Smooth muscle cell (in vitro differentiated cells): ENCODE results near the gene MTERF4. TPM values are rescaled to one million over a fixed set of nuclear protein-coding genes. Genes with fewer than 3 reads are reported as not detected.

ENCODE experiments used
- DNase-seq: peaks from one replicate; lab custom pipeline; 2025; ENCODE audit not compliant: unreplicated experiment; lab: John Stamatoyannopoulos, UW
- H2AFZ ChIP-seq: fragments of 200-600 bp; sonication (generic); 2 replicates; pipeline ENCODE4 v1.6.0; 2016; ENCODE audit warnings: antibody characterized with exemption, low read depth, mild to moderate bottlenecking
- H3F3A ChIP-seq: fragments of 200-600 bp; sonication (generic); 2 replicates; pipeline ENCODE4 v1.6.0; 2017; ENCODE audit warnings: antibody characterized with exemption, low read depth
- H3K27ac ChIP-seq: fragments of 200-600 bp; sonication (generic); 2 replicates; pipeline ENCODE4 v1.5.1; 2016; ENCODE audit warnings: low read depth, mild to moderate bottlenecking
- H3K27me3 ChIP-seq: fragments of 200-600 bp; sonication (generic); 2 replicates; pipeline ENCODE4 v1.6.1; 2016; ENCODE audit warnings: low read depth, mild to moderate bottlenecking
- H3K36me3 ChIP-seq: fragments of 200-600 bp; sonication (generic); 2 replicates; pipeline ENCODE4 v1.5.1; 2016; ENCODE audit warnings: low read depth
- H3K4me1 ChIP-seq: fragments of 200-600 bp; sonication (generic); 2 replicates; pipeline ENCODE4 v1.5.1; 2016; ENCODE audit warnings: low read depth
- H3K4me2 ChIP-seq: fragments of 200-600 bp; sonication (generic); 2 replicates; pipeline ENCODE4 v1.6.0; 2016; ENCODE audit warnings: mild to moderate bottlenecking
- H3K4me3 ChIP-seq: fragments of 200-600 bp; sonication (generic); 2 replicates; pipeline ENCODE4 v1.5.1; 2016; ENCODE audit warnings: mild to moderate bottlenecking
- H3K79me2 ChIP-seq: fragments of 200-600 bp; sonication (generic); 2 replicates; pipeline ENCODE4 v1.6.0; 2016; ENCODE audit warnings: low read depth, mild to moderate bottlenecking
- H3K9ac ChIP-seq: fragments of 200-600 bp; sonication (generic); 2 replicates; pipeline ENCODE4 v1.6.0; 2016; ENCODE audit warnings: low read depth
- H3K9me3 ChIP-seq: fragments of 200-600 bp; sonication (generic); replicated peaks from 2 replicates; pipeline ENCODE4 v1.5.1; 2016; ENCODE audit warnings: low read depth
- H4K20me1 ChIP-seq: fragments of 200-600 bp; sonication (generic); 2 replicates; pipeline ENCODE4 v1.6.0; 2016; ENCODE audit warnings: low read depth
- WGBS: methylation state at CpG from one replicate; pipeline ENCODE4 v1.1.7; 2016; ENCODE audit warnings: low lambda C conversion rate; 5-methylcytosine and 5-hydroxymethylcytosine counted together
- polyA plus RNA-seq: library from polyadenylated mRNA; unstranded; fragments of >200 nt; fragmentation: Nextera tagmentation; extraction: Ambion mirVana; gene quantifications from 2 replicates; pipeline ENCODE4 v1.2.1, GENCODE V29; 2016
- total RNA-seq: library from RNA; depleted of rRNA; stranded (reverse); fragments of >200 nt; gene quantifications from 2 replicates; pipeline ENCODE4 v1.2.3, GENCODE V29; 2014
- TF ChIP-seq, protein P1 (sequence below): fragments of 200-600 bp; sonication (generic); IDR thresholded peaks from 2 replicates; pipeline ENCODE4 v1.5.1; 2017; ENCODE audit warnings: borderline replicate concordance, mild to moderate bottlenecking, antibody characterized with exemption; ENCODE audit not compliant: insufficient read depth, poor library complexity, severe bottlenecking

MTERF4 gene
- total and polyA plus RNA-seq, 2 experiments from 2014 or later: 13.7 to 27.3 TPM

DNA sequence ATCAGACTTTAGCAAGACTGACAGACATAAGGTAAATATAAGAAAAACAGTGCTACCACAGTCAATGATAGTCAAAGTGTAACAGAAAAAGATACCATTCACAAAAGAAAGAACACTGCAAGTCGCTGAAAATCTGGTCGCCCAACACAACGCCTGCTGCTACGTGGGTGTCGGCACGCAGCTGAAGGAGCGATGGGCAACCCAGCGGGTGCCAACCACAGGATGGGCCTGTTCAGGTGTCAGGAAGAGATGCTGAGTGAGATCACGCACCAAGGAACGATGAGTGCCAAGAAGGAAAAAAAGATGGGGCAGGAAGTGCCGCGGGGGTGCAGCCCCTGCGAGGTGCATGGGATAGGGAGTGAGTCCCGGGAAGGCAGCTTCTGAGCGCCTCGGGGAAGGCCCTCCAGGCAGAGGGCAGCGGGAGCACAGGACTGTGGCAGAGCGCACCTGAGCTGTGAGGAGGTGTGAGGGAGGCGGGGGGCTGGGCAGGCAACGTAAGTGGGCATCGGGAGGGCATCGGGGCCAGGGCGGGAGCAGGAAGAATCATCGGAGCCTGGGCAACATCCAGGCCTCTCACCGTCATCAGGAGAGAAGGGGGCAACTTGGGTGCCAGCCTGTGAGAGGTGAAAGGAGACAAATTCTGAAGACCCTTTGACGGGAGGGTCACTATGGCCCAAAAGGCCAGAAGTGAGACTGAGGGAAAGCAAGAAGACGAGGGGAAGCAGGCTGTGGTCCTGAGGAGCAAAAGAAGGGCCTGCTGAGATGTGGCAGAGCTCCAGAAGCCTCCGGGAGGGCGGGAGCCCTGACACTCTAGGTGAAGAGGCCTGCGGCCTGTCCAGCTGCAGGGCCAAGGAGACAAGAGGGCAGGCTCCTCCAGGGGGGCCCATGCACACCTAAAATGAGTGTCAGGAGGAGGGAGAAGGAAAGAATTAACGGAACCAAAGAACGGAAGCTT, 14.8 kb upstream of the MTERF4 start:
- no peaks in the 10 kb centered on the region for H4K20me1 ChIP-seq
- no peaks in the 10 kb centered on the region for H3K27me3 ChIP-seq
- no peak overlapping the region for H3K9ac ChIP-seq
- WGBS: 95% methylated on average over 27 of the region's 32 CpGs
- no peak overlapping the region for H3K27ac ChIP-seq
- no peaks in the 10 kb centered on the region for H3K4me1 ChIP-seq
- no peaks in the 10 kb centered on the region for H3K9me3 ChIP-seq
- H3K36me3 ChIP-seq: no peaks in the 10 kb centered on the region
- H3F3A ChIP-seq: no peaks in the 10 kb centered on the region
- H3K4me3 ChIP-seq: no peak overlapping the region
- no peaks in the 10 kb centered on the region for H3K79me2 ChIP-seq
- TF ChIP-seq, protein P1, sequence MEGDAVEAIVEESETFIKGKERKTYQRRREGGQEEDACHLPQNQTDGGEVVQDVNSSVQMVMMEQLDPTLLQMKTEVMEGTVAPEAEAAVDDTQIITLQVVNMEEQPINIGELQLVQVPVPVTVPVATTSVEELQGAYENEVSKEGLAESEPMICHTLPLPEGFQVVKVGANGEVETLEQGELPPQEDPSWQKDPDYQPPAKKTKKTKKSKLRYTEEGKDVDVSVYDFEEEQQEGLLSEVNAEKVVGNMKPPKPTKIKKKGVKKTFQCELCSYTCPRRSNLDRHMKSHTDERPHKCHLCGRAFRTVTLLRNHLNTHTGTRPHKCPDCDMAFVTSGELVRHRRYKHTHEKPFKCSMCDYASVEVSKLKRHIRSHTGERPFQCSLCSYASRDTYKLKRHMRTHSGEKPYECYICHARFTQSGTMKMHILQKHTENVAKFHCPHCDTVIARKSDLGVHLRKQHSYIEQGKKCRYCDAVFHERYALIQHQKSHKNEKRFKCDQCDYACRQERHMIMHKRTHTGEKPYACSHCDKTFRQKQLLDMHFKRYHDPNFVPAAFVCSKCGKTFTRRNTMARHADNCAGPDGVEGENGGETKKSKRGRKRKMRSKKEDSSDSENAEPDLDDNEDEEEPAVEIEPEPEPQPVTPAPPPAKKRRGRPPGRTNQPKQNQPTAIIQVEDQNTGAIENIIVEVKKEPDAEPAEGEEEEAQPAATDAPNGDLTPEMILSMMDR: no peak
- no peak overlapping the region for H2AFZ ChIP-seq
- H3K4me2 ChIP-seq: no peak overlapping the region
- no peak for DNase-seq

DNA sequence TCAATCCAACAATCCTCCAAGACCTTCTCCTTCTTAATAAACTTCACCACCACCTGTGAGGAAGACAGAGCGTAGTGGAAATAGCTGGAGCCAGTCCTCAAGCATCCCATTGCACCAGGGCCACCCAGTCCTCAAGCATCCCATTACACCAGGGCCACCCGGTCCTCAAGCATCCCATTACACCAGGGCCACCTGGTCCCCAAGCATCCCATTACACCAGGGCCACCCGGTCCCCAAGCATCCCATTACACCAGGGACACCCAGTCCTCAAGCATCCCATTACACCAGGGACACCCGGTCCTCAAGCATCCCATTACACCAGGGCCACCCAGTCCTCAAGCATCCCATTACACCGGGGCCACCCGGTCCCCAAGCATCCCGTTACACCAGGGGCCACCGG, 13.3 kb upstream of the MTERF4 start:
- no peaks in the 10 kb centered on the region for H3K36me3 ChIP-seq
- no peak overlapping the region for H3K4me2 ChIP-seq
- no peaks in the 10 kb centered on the region for H3K9me3 ChIP-seq
- H3K4me1 ChIP-seq: no peaks in the 10 kb centered on the region
- no peaks in the 10 kb centered on the region for H4K20me1 ChIP-seq
- DNase-seq: no peak
- whole genome bisulfite sequencing: 95% methylated on average over 8 of the region's 8 CpGs
- H3F3A ChIP-seq: no peaks in the 10 kb centered on the region
- H3K4me3 ChIP-seq: no peak overlapping the region
- no peak overlapping the region for H2AFZ ChIP-seq
- no peaks in the 10 kb centered on the region for H3K27me3 ChIP-seq
- no peaks in the 10 kb centered on the region for H3K79me2 ChIP-seq
- no peak overlapping the region for H3K27ac ChIP-seq
- TF ChIP-seq, protein P1: no peak
- no peak overlapping the region for H3K9ac ChIP-seq

DNA sequence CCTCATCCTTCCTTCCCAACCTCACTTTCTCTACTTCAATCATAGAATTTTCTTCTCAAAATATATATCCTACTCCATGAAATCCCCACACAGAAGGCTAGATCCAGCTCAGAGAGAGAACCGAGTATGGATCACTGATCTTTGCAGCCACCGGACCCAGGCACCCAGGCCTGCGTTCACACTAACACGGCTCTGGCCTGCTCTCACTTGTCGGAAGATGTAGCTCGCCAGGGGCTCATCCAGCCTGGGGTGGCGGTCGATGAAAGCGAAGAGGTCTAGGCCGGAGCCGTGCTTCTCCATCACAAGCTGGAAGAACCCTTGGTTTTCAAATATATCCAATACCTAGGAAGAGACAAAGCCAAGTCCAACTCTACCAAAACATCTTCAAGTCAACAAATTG, 12.7 kb upstream of the MTERF4 start:
- TF ChIP-seq, protein P1: no peak
- no peak for DNase-seq
- no peak overlapping the region for H3K9ac ChIP-seq
- no peaks in the 10 kb centered on the region for H3K27me3 ChIP-seq
- no peak overlapping the region for H3K4me3 ChIP-seq
- no peaks in the 10 kb centered on the region for H4K20me1 ChIP-seq
- no peak overlapping the region for H3K4me2 ChIP-seq
- WGBS: 97% methylated on average over 11 of the region's 11 CpGs
- H3K9me3 ChIP-seq: no peaks in the 10 kb centered on the region
- H3K79me2 ChIP-seq: no peaks in the 10 kb centered on the region
- no peaks in the 10 kb centered on the region for H3F3A ChIP-seq
- no peaks in the 10 kb centered on the region for H3K36me3 ChIP-seq
- H2AFZ ChIP-seq: no peak overlapping the region
- no peaks in the 10 kb centered on the region for H3K4me1 ChIP-seq
- H3K27ac ChIP-seq: no peak overlapping the region
